CD14-positive monocyte (primary cell): ENCODE measurements around the gene PTPRO. TPM values are rescaled to one million over a fixed set of nuclear protein-coding genes. Genes with fewer than 3 reads are reported as not detected.

Experiments
- DNase-seq, 3 donors: peaks; one replicate each; pipeline ENCODE4 v3.0.0-alpha.2; 2011 to 2022
- H2AFZ ChIP-seq: 2 replicates; pipeline ENCODE4 v1.6.0; 2012; ENCODE audit warnings: mild to moderate bottlenecking, low read depth, low read length, inconsistent platforms; ENCODE audit not compliant: insufficient read depth, poor library complexity, severe bottlenecking
- H3K27ac ChIP-seq, 2 donors: 1 replicate in 1 of 2; 2 replicates in 1 of 2; pipeline ENCODE4 v1.5.1; 2012 to 2013; ENCODE audit warnings: low read length in 2 of 2, control low read depth in 1 of 2, inconsistent platforms in 1 of 2, low read depth in 1 of 2, mild to moderate bottlenecking in 1 of 2
- H3K27me3 ChIP-seq, 2 donors: one replicate each; pipeline versions ENCODE4 v1.6.0 to v1.6.1; 2011 to 2013; ENCODE audit warnings: low read length in 2 of 2; ENCODE audit not compliant: control insufficient read depth in 2 of 2, insufficient read depth in 2 of 2
- H3K36me3 ChIP-seq, 2 donors: replicated peaks in 1 of 2; 1 replicate in 1 of 2; 2 replicates in 1 of 2; pipeline versions ENCODE4 v1.5.1 to v1.6.1; 2012 to 2013; ENCODE audit warnings: low read length in 2 of 2, control low read depth in 1 of 2, inconsistent platforms in 1 of 2, mild to moderate bottlenecking in 1 of 2; ENCODE audit not compliant: insufficient read depth in 2 of 2, control insufficient read depth in 1 of 2
- H3K4me1 ChIP-seq, 2 donors: 1 replicate in 1 of 2; 2 replicates in 1 of 2; pipeline versions ENCODE4 v1.5.1 to v1.6.1; 2012 to 2013; ENCODE audit warnings: low read length in 2 of 2, control low read depth in 1 of 2, inconsistent platforms in 1 of 2, mild to moderate bottlenecking in 1 of 2, moderate library complexity in 1 of 2; ENCODE audit not compliant: insufficient read depth in 2 of 2, control insufficient read depth in 1 of 2
- H3K4me2 ChIP-seq: replicated peaks from 2 replicates; pipeline ENCODE3; 2012; ENCODE audit warnings: low read length, moderate library complexity, mild to moderate bottlenecking; ENCODE audit not compliant: poor library complexity, severe bottlenecking; ENCODE audit errors: extremely low read depth
- H3K4me3 ChIP-seq, 3 experiments: fragments of 200-600 bp in 1 of 3; sonication (generic) in 1 of 3; replicated peaks in 1 of 3; 1 replicate in 2 of 3; 2 replicates in 1 of 3; pipeline ENCODE4 v1.5.1; 2011 to 2013; ENCODE audit warnings: low read length in 3 of 3, mild to moderate bottlenecking in 3 of 3, control low read depth in 2 of 3, low read depth in 2 of 3, inconsistent platforms in 1 of 3, moderate library complexity in 1 of 3
- H3K79me2 ChIP-seq: 2 replicates; pipeline ENCODE4 v1.6.0; 2012; ENCODE audit warnings: mild to moderate bottlenecking, control low read depth, inconsistent platforms, low read length, moderate library complexity; ENCODE audit not compliant: insufficient read depth
- H3K9ac ChIP-seq: 2 replicates; pipeline ENCODE4 v1.6.0; 2017; ENCODE audit warnings: low read length, mild to moderate bottlenecking; ENCODE audit not compliant: insufficient read depth, poor library complexity, severe bottlenecking
- H3K9me3 ChIP-seq, 2 donors: replicated peaks in 1 of 2; 1 replicate in 1 of 2; 2 replicates in 1 of 2; pipeline versions ENCODE4 v1.5.1 to v1.6.1; 2012 to 2013; ENCODE audit warnings: low read length in 2 of 2, control low read depth in 1 of 2; ENCODE audit not compliant: control insufficient read depth in 1 of 2, insufficient read depth in 1 of 2
- H4K20me1 ChIP-seq: 2 replicates; pipeline ENCODE4 v1.6.0; 2012; ENCODE audit warnings: mild to moderate bottlenecking, low read length, control low read depth, moderate library complexity; ENCODE audit not compliant: insufficient read depth
- H3K27ac Mint-ChIP-seq, 7 donors: one replicate each; pipeline ENCODE4 v1.8.0; 2020; ENCODE audit warnings: mild to moderate bottlenecking in 7 of 7, mixed read lengths in 7 of 7, moderate library complexity in 6 of 7, inconsistent platforms in 2 of 7
- H3K27me3 Mint-ChIP-seq, 3 donors: one replicate each; pipeline ENCODE4 v1.8.0; 2021 to 2022; ENCODE audit warnings: low read depth in 3 of 3, mild to moderate bottlenecking in 3 of 3, mixed read lengths in 3 of 3, moderate library complexity in 3 of 3, inconsistent platforms in 1 of 3
- H3K36me3 Mint-ChIP-seq, 2 donors: one replicate each; pipeline ENCODE4 v1.8.0; 2020; ENCODE audit warnings: mixed read lengths in 2 of 2, inconsistent platforms in 1 of 2, mild to moderate bottlenecking in 1 of 2
- H3K4me1 Mint-ChIP-seq: one replicate; pipeline ENCODE4 v1.8.0; 2020; ENCODE audit warnings: mild to moderate bottlenecking, mixed read lengths
- H3K4me3 Mint-ChIP-seq, 2 donors: one replicate each; pipeline ENCODE4 v1.8.0; 2020; ENCODE audit warnings: mild to moderate bottlenecking in 2 of 2, mixed read lengths in 2 of 2, moderate library complexity in 1 of 2
- H3K9me3 Mint-ChIP-seq, 7 donors: one replicate each; pipeline ENCODE4 v1.8.0; 2020 to 2022; ENCODE audit warnings: mixed read lengths in 7 of 7, mild to moderate bottlenecking in 6 of 7, moderate library complexity in 6 of 7, inconsistent platforms in 2 of 7
- CTCF ChIP-seq: fragments of 200-600 bp; IDR thresholded peaks from one replicate; pipeline ENCODE4 v1.8.0; 2022; ENCODE audit warnings: antibody characterized with exemption, mild to moderate bottlenecking
- WGBS: methylation state at CpG from one replicate; pipeline ENCODE4 v1.1.5; 2013; ENCODE audit warnings: missing lambda C conversion rate; ENCODE audit not compliant: insufficient coverage; 5-methylcytosine and 5-hydroxymethylcytosine counted together
- intact Hi-C, 2 donors: fragments of 100-400 bp; cut with micrococcal nuclease; formaldehyde crosslinking; loops; one replicate each; pipeline versions ENCODE4 v1.15.0 to v1.15.1; 2023
- polyA plus RNA-seq, 3 donors: library from polyadenylated mRNA; depleted of rRNA in 1 of 3; unstranded in 2 of 3; stranded (reverse) in 1 of 3; fragments of 300-500 nt in 2 of 3; fragments of >200 nt in 1 of 3; fragmentation: Illumina TruSeq in 2 of 3; gene quantifications; 1 replicate in 2 of 3; 2 replicates in 1 of 3; pipeline ENCODE4 v1.2.3, GENCODE V29; 2012 to 2021

The PTPRO gene
- polyA plus RNA-seq, 3 donors, result 3.1 to 12.0 (median 4.7) TPM

GRCh38 chr12:15525441-15525840 is 203.1 kb downstream of the PTPRO start:
- intact Hi-C loops, result no loop called here
- peaks cover 12% of the 10 kb centered on the region for H3K4me1 Mint-ChIP-seq
- DNase-seq, result no peak
- H3K9ac ChIP-seq, result no peak overlapping the region
- no peak overlapping the region for H2AFZ ChIP-seq
- TF ChIP-seq CTCF, result no peak
- peaks cover 0 to 10% (median 5%) of the 10 kb centered on the region in 7 donors for H3K9me3 Mint-ChIP-seq
- H3K27ac Mint-ChIP-seq, result peak overlapping the region in 1 of 7 donors; percentile 4
- no peaks in the 10 kb centered on the region for H4K20me1 ChIP-seq
- no peaks in the 10 kb centered on the region for H3K79me2 ChIP-seq
- peaks cover 4 to 5% of the 10 kb centered on the region in 2 donors for H3K27me3 ChIP-seq
- H3K4me2 ChIP-seq, result no peak overlapping the region
- H3K36me3 ChIP-seq, result no peaks in the 10 kb centered on the region
- H3K4me3 ChIP-seq, result no peak overlapping the region
- H3K36me3 Mint-ChIP-seq, result no peaks in the 10 kb centered on the region
- no peaks in the 10 kb centered on the region for H3K9me3 ChIP-seq
- no peak overlapping the region for H3K4me3 Mint-ChIP-seq
- H3K4me1 ChIP-seq, result peaks cover 5 to 14% of the 10 kb centered on the region in 2 donors
- no peak overlapping the region for H3K27ac ChIP-seq
- no CpG with 5 or more reads among the region's 2 CpGs for WGBS
- H3K27me3 Mint-ChIP-seq, result peaks cover 4 to 6% (median 6%) of the 10 kb centered on the region in 3 donors

- TF ChIP-seq CTCF, result no peak
- no CpG with 5 or more reads among the region's 4 CpGs for WGBS
- Mint-ChIP-seq H3K9me3 (peaks cover 0 to 10% (median 5%) of the 10 kb centered on the region in 7 donors), H3K27me3 (peaks cover 4 to 8% (median 6%) of the 10 kb centered on the region in 3 donors), H3K27ac (no peak overlapping the region), H3K36me3 (no peaks in the 10 kb centered on the region), H3K4me3 (no peak overlapping the region), H3K4me1 (peaks cover 10% of the 10 kb centered on the region)
- Histone ChIP-seq H3K79me2 (no peaks in the 10 kb centered on the region), H3K36me3 (no peaks in the 10 kb centered on the region), H3K4me2 (no peak overlapping the region), H3K9ac (no peak overlapping the region), H3K27me3 (peaks cover 4 to 5% of the 10 kb centered on the region in 2 donors), H3K9me3 (no peaks in the 10 kb centered on the region), H4K20me1 (no peaks in the 10 kb centered on the region), H2AFZ (no peak overlapping the region), H3K4me3 (no peak overlapping the region), H3K4me1 (peaks cover 5 to 9% of the 10 kb centered on the region in 2 donors), H3K27ac (no peak overlapping the region)
- intact Hi-C loops, result no loop called here
- DNase-seq, result peak in 2 of 3 donors; percentile 14 to 22
These were observed 203.7 kb downstream of the PTPRO start for GRCh38 chr12:15526033-15526432.
